Endothelial cell of umbilical vein (primary cell): ENCODE data around the gene CTTNBP2. TPM values are rescaled to one million over a fixed set of nuclear protein-coding genes. Genes with fewer than 3 reads are reported as not detected.

ENCODE experiments used
- BruUV-seq: library from RNA; stranded (reverse); fragments of 400-500 nt; replicated peaks from 2 replicates; lab custom pipeline; 2021; lab: Mats Ljungman, UMichigan
- CTCF ChIA-PET: fragments of 300-600, 350-600 bp; sonication (Branson Sonifier 250); formaldehyde crosslinking; loops from one replicate; lab custom pipeline; 2021; ENCODE audit warnings: antibody characterized with exemption, inconsistent platforms; lab: Charles Lee
- POLR2A ChIA-PET: fragments of 300-600, 350-600 bp; sonication (Branson Sonifier 250); formaldehyde crosslinking; loops from one replicate; lab custom pipeline; 2021; ENCODE audit warnings: antibody characterized with exemption, inconsistent platforms; lab: Charles Lee
- DNase-seq: peaks from one replicate; pipeline ENCODE4 v3.0.0-alpha.2; 2011; ENCODE audit warnings: low read depth, low spot score
- FAIRE-seq: peaks from 2 replicates; lab custom pipeline; 2011; peaks lifted over from hg19 to GRCh38; lab: Jason Lieb, UNC
- H2AFZ ChIP-seq: 2 replicates; pipeline ENCODE4 v1.6.0; 2012; ENCODE audit warnings: low read depth, low read length, control low read depth, inconsistent platforms
- H3K27ac ChIP-seq: 2 replicates; pipeline ENCODE4 v1.5.1; 2011; ENCODE audit warnings: low read depth, mild to moderate bottlenecking, control low read depth, low read length, moderate library complexity; ENCODE audit not compliant: insufficient read depth
- H3K27me3 ChIP-seq, 2 experiments: 2 replicates each; pipeline versions ENCODE4 v1.6.0 to v1.6.1; 2011; ENCODE audit warnings: low read length in 2 of 2, mixed read lengths in 1 of 2; ENCODE audit not compliant: control insufficient read depth in 2 of 2, insufficient read depth in 2 of 2
- H3K36me3 ChIP-seq, 2 experiments: 2 replicates in 1 of 2; 3 replicates in 1 of 2; pipeline ENCODE4 v1.5.1; 2011; ENCODE audit warnings: low read length in 2 of 2, mild to moderate bottlenecking in 1 of 2, moderate library complexity in 1 of 2; ENCODE audit not compliant: control insufficient read depth in 2 of 2, insufficient read depth in 2 of 2; ENCODE audit errors: extremely low read depth in 1 of 2
- H3K4me1 ChIP-seq: 3 replicates; pipeline ENCODE4 v1.5.1; 2011; ENCODE audit warnings: mild to moderate bottlenecking, low read length; ENCODE audit not compliant: control insufficient read depth, insufficient read depth; ENCODE audit errors: extremely low read depth
- H3K4me2 ChIP-seq: 2 replicates; pipeline ENCODE4 v1.6.1; 2011; ENCODE audit warnings: low read length, control low read depth, mixed read lengths; ENCODE audit not compliant: insufficient read depth
- H3K4me3 ChIP-seq, 3 experiments: fragments of 200-600 bp in 1 of 3; sonication (generic), shearing (Covaris generic) in 1 of 3; replicated peaks in 1 of 3; 2 replicates each; pipeline ENCODE4 v1.5.1; 2011 to 2016; ENCODE audit warnings: control low read depth in 3 of 3, low read length in 3 of 3, mild to moderate bottlenecking in 2 of 3, inconsistent platforms in 1 of 3, low read depth in 1 of 3, moderate library complexity in 1 of 3; ENCODE audit not compliant: insufficient read depth in 1 of 3
- H3K79me2 ChIP-seq: 2 replicates; pipeline ENCODE4 v1.6.0; 2012; ENCODE audit warnings: low read length, inconsistent platforms; ENCODE audit not compliant: control insufficient read depth, insufficient read depth
- H3K9ac ChIP-seq: replicated peaks from 2 replicates; pipeline ENCODE3; 2011; ENCODE audit warnings: low read length, control low read depth; ENCODE audit not compliant: insufficient read depth; ENCODE audit errors: extremely low read depth
- H3K9me1 ChIP-seq: replicated peaks from 3 replicates; pipeline ENCODE4 v1.6.0; 2011; ENCODE audit warnings: mild to moderate bottlenecking, low read length; ENCODE audit not compliant: control insufficient read depth, insufficient read depth; ENCODE audit errors: extremely low read depth
- H3K9me3 ChIP-seq: replicated peaks from 2 replicates; pipeline ENCODE4 v1.5.1; 2012; ENCODE audit warnings: low read length, inconsistent platforms; ENCODE audit not compliant: control insufficient read depth, insufficient read depth
- H4K20me1 ChIP-seq: replicated peaks from 2 replicates; pipeline ENCODE3; 2011; ENCODE audit warnings: mild to moderate bottlenecking, low read length; ENCODE audit not compliant: control insufficient read depth, insufficient read depth; ENCODE audit errors: extremely low read depth
- EZH2 ChIP-seq: IDR thresholded peaks from 2 replicates; pipeline ENCODE4 v1.6.1; 2012; ENCODE audit warnings: borderline replicate concordance, low read depth, mild to moderate bottlenecking, moderate library complexity, low read length, inconsistent platforms; ENCODE audit not compliant: severe bottlenecking
- FOS ChIP-seq: IDR thresholded peaks from 2 replicates; pipeline ENCODE4 v1.6.1; 2011; ENCODE audit warnings: mild to moderate bottlenecking, low read length, moderate library complexity, borderline replicate concordance; ENCODE audit not compliant: insufficient read depth
- GATA2 ChIP-seq: IDR thresholded peaks from 2 replicates; pipeline ENCODE4 v1.7.0; 2011; ENCODE audit warnings: low read depth, mild to moderate bottlenecking, moderate library complexity, mixed read lengths, low read length; ENCODE audit not compliant: insufficient read length, insufficient read depth
- JUN ChIP-seq: IDR thresholded peaks from 2 replicates; pipeline ENCODE4 v1.6.1; 2011; ENCODE audit warnings: borderline replicate concordance, low read depth; ENCODE audit not compliant: insufficient read length, insufficient read depth
- MYC ChIP-seq: IDR thresholded peaks from one replicate; pipeline ENCODE4 v1.6.1; 2011; ENCODE audit warnings: mild to moderate bottlenecking, low read depth, low read length
- POLR2A ChIP-seq: IDR thresholded peaks from 2 replicates; pipeline ENCODE4 v1.6.1; 2012; ENCODE audit warnings: low read depth, mild to moderate bottlenecking, control low read depth, low read length
- POLR2AphosphoS5 ChIP-seq: IDR thresholded peaks from 2 replicates; pipeline ENCODE4 v1.6.1; 2012; ENCODE audit warnings: low read depth, mild to moderate bottlenecking, control low read depth, low read length, moderate library complexity; ENCODE audit not compliant: insufficient read depth
- dilution Hi-C: fragments of 300-500 bp; cut with MboI; formaldehyde crosslinking; loops from one replicate; pipeline ENCODE4 v1.15.0; 2019; ENCODE audit warnings: low sequenced_read_pairs; ENCODE audit not compliant: extremely low pct_ligation_motif_present
- intact Hi-C: fragments of 100-400 bp; cut with micrococcal nuclease; formaldehyde crosslinking; loops from one replicate; pipeline ENCODE4 v1.10.0; 2022
- polyA plus RNA-seq, 4 experiments: library from polyadenylated mRNA; depleted of rRNA in 3 of 4; stranded (reverse) in 3 of 4; unstranded in 1 of 4; fragments of >200 nt; gene quantifications; 2 replicates each; pipeline versions ENCODE4 v1.2.1 to v1.2.3, GENCODE V29; 2011 to 2012; ENCODE audit warnings: missing spikeins in 1 of 4
- total RNA-seq: library from RNA; stranded (reverse); gene quantifications from 2 replicates; pipeline ENCODE4 v1.2.3, GENCODE V29; 2021
- TF ChIP-seq, protein P1 (sequence below), 2 donors: IDR thresholded peaks; 1 replicate in 1 of 2; 2 replicates in 1 of 2; pipeline ENCODE4 v1.5.1; 2011; ENCODE audit warnings: low read length in 2 of 2, mild to moderate bottlenecking in 2 of 2, moderate library complexity in 2 of 2, control low read depth in 1 of 2, inconsistent platforms in 1 of 2, low read depth in 1 of 2; ENCODE audit not compliant: insufficient read depth in 1 of 2; ENCODE audit errors: extremely low read depth in 1 of 2
- TF ChIP-seq, protein P2 (sequence below): IDR thresholded peaks from 2 replicates; pipeline ENCODE4 v1.6.1; 2011; ENCODE audit not compliant: insufficient read depth, insufficient read length

The CTTNBP2 gene
- total and polyA plus RNA-seq, 2 donors (not counting 3 experiments of a cell fraction or from before 2014, with no cell fraction given), result 0.08 to 0.35 TPM

DNA sequence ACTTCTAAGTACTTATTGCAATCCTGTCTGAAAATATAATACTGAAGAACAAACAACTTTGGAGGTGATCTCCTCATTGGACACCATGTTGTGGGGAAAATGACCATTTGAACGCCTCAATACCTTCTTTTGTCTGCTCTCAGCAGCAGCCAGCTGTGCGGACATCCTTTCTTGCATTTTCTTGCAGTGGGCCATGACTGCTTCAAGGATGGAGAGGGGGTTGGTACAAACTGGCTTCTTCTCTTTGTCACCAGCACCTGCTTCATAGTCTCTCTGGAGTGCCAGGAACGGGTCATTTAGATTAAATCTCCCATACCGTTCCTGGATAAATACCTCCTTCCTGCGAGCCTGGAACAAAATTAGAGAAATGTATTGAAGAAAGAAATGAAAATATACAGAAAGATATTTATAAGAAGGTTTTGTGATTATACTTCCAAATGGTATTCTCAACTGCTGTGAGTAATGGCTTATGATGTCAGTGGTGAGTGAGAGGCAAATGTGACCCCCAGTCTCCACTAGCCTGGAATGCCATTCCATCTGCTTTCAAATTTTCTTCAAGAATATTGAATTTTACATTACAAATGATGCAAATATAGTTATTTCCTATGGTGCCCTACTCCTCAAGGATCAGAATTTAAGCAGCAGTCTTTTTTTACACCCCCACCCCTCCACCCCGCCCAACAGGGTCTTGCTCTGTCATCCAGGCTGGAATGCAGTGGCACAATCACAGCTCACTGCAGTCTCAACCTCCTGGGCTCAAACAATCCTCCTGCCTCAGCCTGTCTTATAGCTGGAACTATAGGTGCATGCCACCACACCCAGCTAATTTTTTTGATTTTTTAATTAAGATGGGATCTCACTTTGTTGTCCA lies 62.4 kb downstream of the CTTNBP2 start:
- H3K36me3 ChIP-seq, result no peaks in the 10 kb centered on the region
- BruUV-seq, result no TSS peak
- H3K4me1 ChIP-seq, result no peaks in the 10 kb centered on the region
- no peaks in the 10 kb centered on the region for H3K9me3 ChIP-seq
- no peak overlapping the region for H2AFZ ChIP-seq
- H3K9me1 ChIP-seq, result no peaks in the 10 kb centered on the region
- no peak overlapping the region for H3K27ac ChIP-seq
- H3K9ac ChIP-seq, result no peak overlapping the region
- no peaks in the 10 kb centered on the region for H4K20me1 ChIP-seq
- FAIRE-seq (no peak), DNase-seq (no peak)
- no peak overlapping the region for H3K4me2 ChIP-seq
- dilution Hi-C loops, result no loop called here
- CTCF ChIA-PET, result interaction anchor here (1.1 kb wide), 1 partner anchor 18 kb away, joined by 3 read pairs; no protein-coding TSS in a partner anchor
- H3K4me3 ChIP-seq, result no peak overlapping the region
- H3K79me2 ChIP-seq, result no peaks in the 10 kb centered on the region
- peaks cover 0 to 3% of the 10 kb centered on the region in 2 experiments for H3K27me3 ChIP-seq
- POLR2A ChIA-PET, result no interaction called here
- TF ChIP-seq MYC, result no peak
- TF ChIP-seq, protein P1, sequence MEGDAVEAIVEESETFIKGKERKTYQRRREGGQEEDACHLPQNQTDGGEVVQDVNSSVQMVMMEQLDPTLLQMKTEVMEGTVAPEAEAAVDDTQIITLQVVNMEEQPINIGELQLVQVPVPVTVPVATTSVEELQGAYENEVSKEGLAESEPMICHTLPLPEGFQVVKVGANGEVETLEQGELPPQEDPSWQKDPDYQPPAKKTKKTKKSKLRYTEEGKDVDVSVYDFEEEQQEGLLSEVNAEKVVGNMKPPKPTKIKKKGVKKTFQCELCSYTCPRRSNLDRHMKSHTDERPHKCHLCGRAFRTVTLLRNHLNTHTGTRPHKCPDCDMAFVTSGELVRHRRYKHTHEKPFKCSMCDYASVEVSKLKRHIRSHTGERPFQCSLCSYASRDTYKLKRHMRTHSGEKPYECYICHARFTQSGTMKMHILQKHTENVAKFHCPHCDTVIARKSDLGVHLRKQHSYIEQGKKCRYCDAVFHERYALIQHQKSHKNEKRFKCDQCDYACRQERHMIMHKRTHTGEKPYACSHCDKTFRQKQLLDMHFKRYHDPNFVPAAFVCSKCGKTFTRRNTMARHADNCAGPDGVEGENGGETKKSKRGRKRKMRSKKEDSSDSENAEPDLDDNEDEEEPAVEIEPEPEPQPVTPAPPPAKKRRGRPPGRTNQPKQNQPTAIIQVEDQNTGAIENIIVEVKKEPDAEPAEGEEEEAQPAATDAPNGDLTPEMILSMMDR (IDR thresholded peaks at IDR 0.05; ENCODE audit: extremely low read depth in 1 of 2, insufficient read depth in 1 of 2, low read depth in 1 of 2, low read length in 2 of 2), result no peak
- TF ChIP-seq JUN, result no peak
- TF ChIP-seq FOS, result no peak
- no peak for TF ChIP-seq POLR2A
- TF ChIP-seq, protein P2, sequence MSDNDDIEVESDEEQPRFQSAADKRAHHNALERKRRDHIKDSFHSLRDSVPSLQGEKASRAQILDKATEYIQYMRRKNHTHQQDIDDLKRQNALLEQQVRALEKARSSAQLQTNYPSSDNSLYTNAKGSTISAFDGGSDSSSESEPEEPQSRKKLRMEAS, result no peak
- no peak for TF ChIP-seq EZH2
- TF ChIP-seq POLR2AphosphoS5, result no peak
- TF ChIP-seq GATA2, result no peak
- intact Hi-C loops, result no loop called here
